Anterior cingulate cortex (tissue), 58 donors: ENCODE data around the gene EML4.
"Not testable (repeated sequence)": the region's sequence is repeated elsewhere in the genome, so short reads cannot be mapped to it uniquely, and the experiment has no call there.

Experiments used
- DNase-seq, 58 donors: peaks; one replicate each; lab custom pipeline; 2025; lab: John Stamatoyannopoulos, UW

The EML4 gene

GRCh38 chr2:42340045-42340937, 171.1 kb downstream of the EML4 start:
- DNase-seq: no peak

GRCh38 chr2:42340938-42341636, 171.9 kb downstream of the EML4 start:
- DNase-seq: no peak

- no peak for DNase-seq
These were observed 173.1 kb downstream of the EML4 start for GRCh38 chr2:42342061-42342794.

- DNase-seq: no peak
These were observed 173.7 kb downstream of the EML4 start for GRCh38 chr2:42342795-42343241.

GRCh38 chr2:42345986-42346385, 176.8 kb downstream of the EML4 start:
- peak in 1 of 58 donors; percentile 47 for DNase-seq

GRCh38 chr2:42346856-42347255, 177.7 kb downstream of the EML4 start:
- DNase-seq: not testable (repeated sequence)

GRCh38 chr2:42347518-42347917, 178.4 kb downstream of the EML4 start:
- not testable (repeated sequence) for DNase-seq

- DNase-seq: no peak
These were observed 179.1 kb downstream of the EML4 start for GRCh38 chr2:42348113-42348805.

GRCh38 chr2:42350434-42351063, 181.4 kb downstream of the EML4 start:
- no peak for DNase-seq

- no peak for DNase-seq
These were observed 182.7 kb downstream of the EML4 start for GRCh38 chr2:42351864-42352263.

- DNase-seq: no peak
These were observed 184.8 kb downstream of the EML4 start for GRCh38 chr2:42353792-42354429.

- DNase-seq: no peak
These were observed 190.3 kb downstream of the EML4 start for GRCh38 chr2:42359304-42359964.

- DNase-seq: no peak
These were observed 190.9 kb downstream of the EML4 start for GRCh38 chr2:42359965-42360483.

- no peak for DNase-seq
These were observed 191.3 kb downstream of the EML4 start for GRCh38 chr2:42360493-42360889.

- DNase-seq: peak; percentile 82 to 99 (median 97)
These were observed 192.0 kb downstream of the EML4 start, which contains the start of gene COX7A2L for GRCh38 chr2:42360890-42361727. TSS of gene COX7A2L (minus strand) at chr2:42361217. CDS start at chr2:42361161, 56 bp downstream.

- no peak for DNase-seq
These were observed 192.7 kb downstream of the EML4 start for GRCh38 chr2:42361728-42362283.

- peak in 3 of 58 donors; percentile 9 to 26 (median 18) for DNase-seq
These were observed 194.3 kb downstream of the EML4 start for GRCh38 chr2:42363413-42363812.
